Fibroblast of lung (primary cell): ENCODE data around the gene TUBB. TPM values are rescaled to one million over a fixed set of nuclear protein-coding genes. Genes with fewer than 3 reads are reported as not detected.

Source experiments
- DNase-seq, 2 donors: peaks; one replicate each; pipeline versions ENCODE4 v3.0.0 to v3.0.0-alpha.2; 2010; ENCODE audit warnings: low read depth in 2 of 2
- H2AFZ ChIP-seq: 2 replicates; pipeline ENCODE4 v1.5.1; 2012; ENCODE audit warnings: low read length, control low read depth, inconsistent platforms
- H3K27ac ChIP-seq: 2 replicates; pipeline ENCODE4 v1.5.1; 2011; ENCODE audit warnings: low read length, control low read depth; ENCODE audit not compliant: insufficient read depth
- H3K27me3 ChIP-seq: 2 replicates; pipeline ENCODE4 v1.5.1; 2011; ENCODE audit warnings: mild to moderate bottlenecking, low read length; ENCODE audit not compliant: control insufficient read depth, insufficient read depth
- H3K36me3 ChIP-seq: 2 replicates; pipeline ENCODE4 v1.5.1; 2011; ENCODE audit warnings: low read length; ENCODE audit not compliant: control insufficient read depth, insufficient read depth
- H3K4me1 ChIP-seq: 2 replicates; pipeline ENCODE4 v1.5.1; 2011; ENCODE audit warnings: low read length; ENCODE audit not compliant: control insufficient read depth, insufficient read depth; ENCODE audit errors: extremely low read depth
- H3K4me2 ChIP-seq: 2 replicates; pipeline ENCODE4 v1.5.1; 2011; ENCODE audit warnings: low read length, control low read depth; ENCODE audit not compliant: insufficient read depth; ENCODE audit errors: extremely low read depth
- H3K4me3 ChIP-seq, 4 experiments: fragments of 200-600 bp in 1 of 4; sonication (generic) in 1 of 4; replicated peaks in 1 of 4; 2 replicates each; pipeline ENCODE4 v1.5.1; 2011 to 2016; ENCODE audit warnings: low read length in 4 of 4, low read depth in 3 of 4, mild to moderate bottlenecking in 3 of 4, control low read depth in 2 of 4, inconsistent platforms in 1 of 4, mixed read lengths in 1 of 4; ENCODE audit not compliant: insufficient read depth in 1 of 4; ENCODE audit errors: control extremely low read depth in 1 of 4
- H3K79me2 ChIP-seq: 2 replicates; pipeline ENCODE4 v1.5.1; 2012; ENCODE audit warnings: mild to moderate bottlenecking, low read length, inconsistent platforms; ENCODE audit not compliant: control insufficient read depth, insufficient read depth
- H3K9ac ChIP-seq: 2 replicates; pipeline ENCODE4 v1.5.1; 2011; ENCODE audit warnings: mild to moderate bottlenecking, low read length, control low read depth; ENCODE audit not compliant: insufficient read depth
- H3K9me3 ChIP-seq: 2 replicates; pipeline ENCODE4 v1.5.1; 2012; ENCODE audit warnings: low read depth, low read length; ENCODE audit not compliant: control insufficient read depth, insufficient read depth
- H4K20me1 ChIP-seq: 2 replicates; pipeline ENCODE4 v1.5.1; 2011; ENCODE audit warnings: low read length; ENCODE audit not compliant: control insufficient read depth, insufficient read depth; ENCODE audit errors: extremely low read depth
- EZH2 ChIP-seq: IDR thresholded peaks from 2 replicates; pipeline ENCODE4 v1.5.1; 2012; ENCODE audit warnings: low read length, control low read depth, mild to moderate bottlenecking; ENCODE audit errors: missing control alignments
- polyA plus RNA-seq, 2 donors: library from polyadenylated mRNA; depleted of rRNA in 1 of 2; stranded (reverse) in 1 of 2; unstranded in 1 of 2; fragments of >200 nt; gene quantifications; 2 replicates each; pipeline ENCODE4 v1.2.1, GENCODE V29; 2011 to 2012; ENCODE audit warnings: missing spikeins in 1 of 2
- total RNA-seq: library from RNA; depleted of rRNA; stranded (reverse); fragments of >200 nt; gene quantifications from 2 replicates; pipeline ENCODE4 v1.2.1, GENCODE V29; 2014
- TF ChIP-seq, protein P1 (sequence below), 2 donors: IDR thresholded peaks in 1 of 2; conservative IDR thresholded peaks in 1 of 2; 1 replicate in 1 of 2; 2 replicates in 1 of 2; pipeline ENCODE4 v1.5.1; 2011 to 2012; ENCODE audit warnings: low read length in 2 of 2, control low read depth in 1 of 2, inconsistent platforms in 1 of 2, low read depth in 1 of 2, mild to moderate bottlenecking in 1 of 2

TUBB gene
- total and polyA plus RNA-seq, 2 donors (not counting 1 experiment from before 2014, with no cell fraction given), result 551 to 1,493 TPM

DNA sequence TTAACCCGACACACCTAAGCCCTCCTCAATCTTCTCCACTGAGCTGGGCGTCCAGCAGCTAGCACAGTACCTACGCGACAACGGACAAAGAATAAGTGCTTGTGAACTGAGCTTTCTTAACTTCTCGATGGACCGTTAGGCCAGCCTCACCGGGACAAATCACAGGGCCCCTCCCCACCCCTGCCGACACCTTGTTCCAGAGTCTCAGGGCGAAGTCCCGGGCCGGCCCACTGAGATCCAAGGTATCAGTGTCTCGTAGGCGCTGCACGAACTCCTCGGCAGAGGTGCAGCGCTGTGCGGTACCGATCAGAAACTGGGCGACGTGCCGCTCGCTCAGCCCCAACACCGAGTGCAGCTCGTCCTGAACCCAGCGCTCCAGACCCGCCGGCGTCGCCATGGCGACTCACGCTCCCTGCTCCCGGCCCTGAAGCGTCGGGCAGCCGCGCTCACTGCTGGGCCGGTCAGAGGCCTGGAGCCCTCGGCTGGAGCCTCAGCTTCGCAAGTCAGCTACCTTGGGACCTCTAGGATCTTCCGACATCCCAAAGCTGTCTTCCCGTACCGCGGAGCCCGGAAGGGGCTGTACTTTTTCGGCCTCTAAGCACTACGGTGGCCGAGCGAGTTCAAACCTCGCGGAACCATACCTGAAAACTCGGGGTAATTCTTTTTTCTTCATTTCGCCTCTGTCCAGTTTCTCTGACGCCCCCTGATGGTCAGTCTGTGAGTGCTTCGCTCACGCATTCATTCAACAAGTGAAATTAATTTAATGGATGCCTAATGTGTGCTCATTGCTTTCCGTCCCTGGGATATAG lies 47.5 kb upstream of the TUBB start, which contains the start of gene DHX16:
Gene DHX16, minus strand, starts transcription at position 562 of the 809 bp plus-strand sequence. Its CDS starts 165 bp downstream, at position 397.
- TF ChIP-seq, protein P1, sequence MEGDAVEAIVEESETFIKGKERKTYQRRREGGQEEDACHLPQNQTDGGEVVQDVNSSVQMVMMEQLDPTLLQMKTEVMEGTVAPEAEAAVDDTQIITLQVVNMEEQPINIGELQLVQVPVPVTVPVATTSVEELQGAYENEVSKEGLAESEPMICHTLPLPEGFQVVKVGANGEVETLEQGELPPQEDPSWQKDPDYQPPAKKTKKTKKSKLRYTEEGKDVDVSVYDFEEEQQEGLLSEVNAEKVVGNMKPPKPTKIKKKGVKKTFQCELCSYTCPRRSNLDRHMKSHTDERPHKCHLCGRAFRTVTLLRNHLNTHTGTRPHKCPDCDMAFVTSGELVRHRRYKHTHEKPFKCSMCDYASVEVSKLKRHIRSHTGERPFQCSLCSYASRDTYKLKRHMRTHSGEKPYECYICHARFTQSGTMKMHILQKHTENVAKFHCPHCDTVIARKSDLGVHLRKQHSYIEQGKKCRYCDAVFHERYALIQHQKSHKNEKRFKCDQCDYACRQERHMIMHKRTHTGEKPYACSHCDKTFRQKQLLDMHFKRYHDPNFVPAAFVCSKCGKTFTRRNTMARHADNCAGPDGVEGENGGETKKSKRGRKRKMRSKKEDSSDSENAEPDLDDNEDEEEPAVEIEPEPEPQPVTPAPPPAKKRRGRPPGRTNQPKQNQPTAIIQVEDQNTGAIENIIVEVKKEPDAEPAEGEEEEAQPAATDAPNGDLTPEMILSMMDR (conservative IDR thresholded peaks at IDR 0.05 in 1 of 2, IDR thresholded peaks at IDR 0.05 in 1 of 2; ENCODE audit: low read depth in 1 of 2, low read length in 2 of 2), result peak; percentile 84 to 92
- no peak for TF ChIP-seq EZH2
- H3K4me2 ChIP-seq, result peak within 1 kb of the TSS; percentile 95
- peak within 1 kb of the TSS; percentile 83 for H3K27ac ChIP-seq

DNA sequence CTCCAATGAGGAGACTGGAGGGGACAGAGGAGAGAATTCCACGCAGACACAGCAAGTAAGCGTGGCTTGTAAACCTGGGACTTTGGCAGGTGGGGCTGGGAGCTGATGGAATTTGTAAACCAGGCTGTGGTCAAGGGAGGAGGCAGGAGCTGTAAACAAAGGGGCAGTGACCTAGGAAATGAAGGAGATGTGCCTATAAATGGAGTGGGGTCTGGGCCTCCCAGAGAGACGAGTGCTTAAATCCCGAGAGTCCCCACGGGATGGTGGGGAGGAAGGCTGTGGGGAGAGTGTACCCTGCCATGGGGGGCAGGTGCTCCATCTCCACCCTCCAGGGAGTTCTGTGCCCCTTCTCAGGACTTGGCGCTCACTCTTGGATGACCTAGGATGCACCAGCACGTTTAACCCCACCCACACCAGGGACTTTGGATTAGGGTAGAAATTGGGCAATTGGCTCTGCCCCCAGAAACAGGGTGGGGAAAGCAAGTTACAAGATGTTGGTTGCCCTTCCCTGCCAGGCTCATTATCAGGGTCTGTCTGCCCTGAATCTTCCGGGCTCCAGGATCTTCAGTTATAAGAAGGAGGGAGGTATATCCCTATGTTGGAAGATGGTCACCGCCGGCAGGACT lies 43.4 kb upstream of the TUBB start:
- H3K4me2 ChIP-seq, result no peak overlapping the region
- no peak for TF ChIP-seq EZH2
- TF ChIP-seq, protein P1 (conservative IDR thresholded peaks at IDR 0.05 in 1 of 2, IDR thresholded peaks at IDR 0.05 in 1 of 2; ENCODE audit: low read depth in 1 of 2, low read length in 2 of 2), result no peak
- H4K20me1 ChIP-seq, result no peaks in the 10 kb centered on the region
- no peaks in the 10 kb centered on the region for H3K27me3 ChIP-seq
- no peak for DNase-seq
- H3K9ac ChIP-seq, result no peak overlapping the region
- H3K36me3 ChIP-seq, result peaks cover 21% of the 10 kb centered on the region
- H3K4me1 ChIP-seq, result peaks cover 11% of the 10 kb centered on the region
- no peak overlapping the region for H3K27ac ChIP-seq
- H2AFZ ChIP-seq, result no peak overlapping the region
- H3K9me3 ChIP-seq, result no peaks in the 10 kb centered on the region
- H3K79me2 ChIP-seq, result peaks cover 55% of the 10 kb centered on the region
- no peak overlapping the region for H3K4me3 ChIP-seq

More for the DNA sequence above, 47.5 kb upstream of the TUBB start, which contains the start of gene DHX16:
- H2AFZ ChIP-seq, result peak within 1 kb of the TSS; percentile 84
- H3K36me3 ChIP-seq, result peaks cover 18% of the 10 kb centered on the region
- H3K9ac ChIP-seq, result peak within 1 kb of the TSS; percentile 89
- peaks cover 6% of the 10 kb centered on the region for H3K4me1 ChIP-seq
- peaks cover 30% of the 10 kb centered on the region for H3K79me2 ChIP-seq
- no peaks in the 10 kb centered on the region for H3K27me3 ChIP-seq
- H3K4me3 ChIP-seq, result peak within 1 kb of the TSS; percentile 81 to 100 (median 83)
- DNase-seq, result peak; percentile 98 to 99
- H4K20me1 ChIP-seq, result no peaks in the 10 kb centered on the region
- no peaks in the 10 kb centered on the region for H3K9me3 ChIP-seq
